HCT116 (cell line): ENCODE data around the gene MAPRE2. TPM values are rescaled to one million over a fixed set of nuclear protein-coding genes. Genes with fewer than 3 reads are reported as not detected.

Experiments used
- ATAC-seq: fragments of 200-7000 bp; cut with Tn5 transposase; 2 replicates; pipeline ENCODE4 v1.9.1; 2020; ENCODE audit warnings: mild to moderate bottlenecking, moderate library complexity
- BruUV-seq: library from RNA; stranded (reverse); fragments of 400-500 nt; replicated peaks from 2 replicates; lab custom pipeline; 2021; lab: Mats Ljungman, UMichigan
- CTCF ChIA-PET: fragments of 300-600 bp; sonication (Branson Sonifier 250); formaldehyde crosslinking; loops from one replicate; lab custom pipeline; 2021; ENCODE audit warnings: antibody characterized with exemption; lab: Charles Lee
- POLR2A ChIA-PET: fragments of 300-600, 350-600 bp; sonication (Branson Sonifier 250); formaldehyde crosslinking; loops from one replicate; lab custom pipeline; 2021; ENCODE audit warnings: antibody characterized with exemption; lab: Charles Lee
- RAD21 ChIA-PET, 2 experiments: fragments of 300-600 bp; sonication (Branson Sonifier 250); formaldehyde crosslinking; loops; one replicate each; lab custom pipeline; 2023; ENCODE audit warnings: low total read pairs in 2 of 2; ENCODE audit not compliant: uncharacterized antibody in 2 of 2, unreplicated experiment in 2 of 2, low non-redundant PET in 1 of 2; lab: Charles Lee
- DNase-seq: peaks from one replicate; pipeline ENCODE4 v3.0.0-alpha.2; 2010; ENCODE audit warnings: low read depth, low spot score
- H2AFZ ChIP-seq: fragments of 200-600 bp; shearing (Covaris generic), sonication (generic); 2 replicates; pipeline ENCODE4 v1.6.1; 2017; ENCODE audit warnings: low read depth, mixed run types, mixed read lengths, antibody characterized with exemption, low read length; ENCODE audit not compliant: poor library complexity, severe bottlenecking
- H3K27ac ChIP-seq: 2 replicates; pipeline ENCODE4 v1.5.1; 2012; ENCODE audit warnings: low read depth, low read length
- H3K27me3 ChIP-seq: fragments of 200-600 bp; sonication (generic); 2 replicates; pipeline ENCODE4 v1.6.1; 2016; ENCODE audit warnings: mixed run types, low read length, mixed read lengths; ENCODE audit not compliant: insufficient read depth
- H3K36me3 ChIP-seq, 2 experiments: fragments of 200-500 bp in 1 of 2; fragments of 200-600 bp in 1 of 2; sonication (Bioruptor generic) in 1 of 2; sonication (generic) in 1 of 2; 2 replicates each; pipeline versions ENCODE4 v1.5.1 to v1.6.1; 2014 to 2016; ENCODE audit warnings: low read length in 2 of 2, inconsistent platforms in 1 of 2, mixed read lengths in 1 of 2, mixed run types in 1 of 2; ENCODE audit not compliant: insufficient read depth in 2 of 2, control insufficient read depth in 1 of 2
- H3K4me1 ChIP-seq, 2 experiments: fragments of 200-600 bp in 1 of 2; sonication (generic) in 1 of 2; 2 replicates each; pipeline versions ENCODE4 v1.5.1 to v1.6.1; 2012 to 2017; ENCODE audit warnings: low read length in 2 of 2, inconsistent platforms in 1 of 2, mild to moderate bottlenecking in 1 of 2, mixed read lengths in 1 of 2, mixed run types in 1 of 2, moderate library complexity in 1 of 2; ENCODE audit not compliant: insufficient read depth in 2 of 2, control insufficient read depth in 1 of 2
- H3K4me2 ChIP-seq: fragments of 200-600 bp; sonication (generic); 2 replicates; pipeline ENCODE4 v1.6.1; 2017; ENCODE audit warnings: mixed run types, low read length, mixed read lengths
- H3K4me3 ChIP-seq, 2 experiments: fragments of 200-600 bp in 1 of 2; sonication (generic) in 1 of 2; replicated peaks in 1 of 2; 2 replicates each; pipeline ENCODE4 v1.5.1; 2011 to 2016; ENCODE audit warnings: low read length in 2 of 2, control low read depth in 1 of 2, low read depth in 1 of 2, mild to moderate bottlenecking in 1 of 2, mixed read lengths in 1 of 2, mixed run types in 1 of 2
- H3K79me2 ChIP-seq: fragments of 200-600 bp; sonication (generic); 2 replicates; pipeline ENCODE4 v1.6.1; 2017; ENCODE audit warnings: mild to moderate bottlenecking, mixed run types, low read length, moderate library complexity, mixed read lengths; ENCODE audit not compliant: insufficient read depth
- H3K9ac ChIP-seq: fragments of 200-600 bp; sonication (generic); 2 replicates; pipeline ENCODE4 v1.6.1; 2016; ENCODE audit warnings: low read length, mixed read lengths
- H3K9me2 ChIP-seq: fragments of 200-600 bp; sonication (generic), shearing (Covaris generic); 2 replicates; pipeline ENCODE4 v1.6.1; 2017; ENCODE audit warnings: mixed run types, mild to moderate bottlenecking, moderate library complexity; ENCODE audit not compliant: insufficient read depth
- H3K9me3 ChIP-seq, 2 experiments: fragments of 200-500 bp in 1 of 2; fragments of 200-600 bp in 1 of 2; sonication (Bioruptor generic) in 1 of 2; sonication (generic) in 1 of 2; 2 replicates each; pipeline ENCODE4 v1.6.1; 2014 to 2017; ENCODE audit warnings: low read length in 2 of 2, mixed read lengths in 2 of 2, inconsistent platforms in 1 of 2, low read depth in 1 of 2, mild to moderate bottlenecking in 1 of 2, mixed run types in 1 of 2, moderate library complexity in 1 of 2; ENCODE audit not compliant: control insufficient read depth in 1 of 2, insufficient read depth in 1 of 2
- H4K20me1 ChIP-seq: fragments of 200-600 bp; sonication (generic), shearing (Covaris generic); 2 replicates; pipeline ENCODE4 v1.6.1; 2017; ENCODE audit warnings: mixed run types, mild to moderate bottlenecking, moderate library complexity; ENCODE audit not compliant: insufficient read depth
- ATF3 ChIP-seq: IDR thresholded peaks from 2 replicates; pipeline ENCODE4 v1.6.1; 2012
- CBX3 ChIP-seq: IDR thresholded peaks from 2 replicates; pipeline ENCODE4 v1.6.1; 2012; ENCODE audit warnings: low read depth
- CEBPB ChIP-seq: IDR thresholded peaks from 2 replicates; pipeline ENCODE4 v1.6.1; 2012; ENCODE audit warnings: low read depth
- CTCF ChIP-seq, 3 experiments: fragments of 200-600 bp in 1 of 3; sonication (generic) in 1 of 3; IDR thresholded peaks in 2 of 3; conservative IDR thresholded peaks in 1 of 3; 2 replicates each; pipeline ENCODE4 v1.5.1; 2012 to 2017; ENCODE audit warnings: low read depth in 2 of 3, low read length in 2 of 3, antibody characterized with exemption in 1 of 3, borderline replicate concordance in 1 of 3, control low read depth in 1 of 3, mild to moderate bottlenecking in 1 of 3, mixed read lengths in 1 of 3, mixed run types in 1 of 3, moderate library complexity in 1 of 3; ENCODE audit not compliant: insufficient read depth in 1 of 3
- EGR1 ChIP-seq: IDR thresholded peaks from 2 replicates; pipeline ENCODE4 v1.6.1; 2012; ENCODE audit warnings: low read depth
- ELF1 ChIP-seq: IDR thresholded peaks from 2 replicates; pipeline ENCODE4 v1.6.1; 2012; ENCODE audit warnings: low read depth, borderline replicate concordance
- EZH2phosphoT487 ChIP-seq: fragments of 200-600 bp; IDR thresholded peaks from 2 replicates; pipeline ENCODE4 v1.6.1; 2018; ENCODE audit warnings: antibody characterized with exemption, borderline replicate concordance
- FOSL1 ChIP-seq: IDR thresholded peaks from 2 replicates; pipeline ENCODE4 v1.6.1; 2012; ENCODE audit warnings: low read depth
- JUND ChIP-seq: IDR thresholded peaks from 2 replicates; pipeline ENCODE4 v1.6.1; 2012
- POLR2A ChIP-seq: IDR thresholded peaks from 2 replicates; pipeline ENCODE4 v1.7.0; 2011; ENCODE audit warnings: borderline replicate concordance; ENCODE audit not compliant: insufficient read depth, insufficient read length; ENCODE audit errors: extremely low read depth
- POLR2AphosphoS5 ChIP-seq: IDR thresholded peaks from 2 replicates; pipeline ENCODE4 v1.6.1; 2011; ENCODE audit warnings: mild to moderate bottlenecking, low read depth, low read length, moderate library complexity
- RAD21 ChIP-seq: IDR thresholded peaks from 2 replicates; pipeline ENCODE4 v1.6.1; 2012; ENCODE audit warnings: low read depth, mild to moderate bottlenecking
- REST ChIP-seq: IDR thresholded peaks from 2 replicates; pipeline ENCODE4 v1.6.1; 2012; ENCODE audit warnings: low read depth
- SIN3A ChIP-seq: IDR thresholded peaks from 2 replicates; pipeline ENCODE4 v1.6.1; 2012; ENCODE audit warnings: low read depth
- SRF ChIP-seq: IDR thresholded peaks from 2 replicates; pipeline ENCODE4 v1.6.1; 2012; ENCODE audit warnings: low read depth
- TCF7L2 ChIP-seq: IDR thresholded peaks from 2 replicates; pipeline ENCODE4 v1.7.0; 2011; ENCODE audit warnings: borderline replicate concordance, inconsistent platforms; ENCODE audit not compliant: insufficient read depth, insufficient read length; ENCODE audit errors: extremely low read depth
- YY1 ChIP-seq: IDR thresholded peaks from 2 replicates; pipeline ENCODE4 v1.6.1; 2011; ENCODE audit warnings: low read length, low read depth, moderate library complexity, mild to moderate bottlenecking; ENCODE audit not compliant: insufficient replicate concordance; ENCODE audit errors: extremely low read depth
- ZBTB33 ChIP-seq: IDR thresholded peaks from 2 replicates; pipeline ENCODE4 v1.6.1; 2011; ENCODE audit warnings: mild to moderate bottlenecking, low read length, moderate library complexity; ENCODE audit not compliant: insufficient replicate concordance; ENCODE audit errors: extremely low read depth
- ZFX ChIP-seq: fragments of 450-650 bp; IDR thresholded peaks from 2 replicates; pipeline ENCODE4 v1.6.1; 2017
- ZNF274 ChIP-seq: fragments of 200-500 bp; sonication (Bioruptor generic); IDR thresholded peaks from 2 replicates; pipeline ENCODE4 v1.6.1; 2014; ENCODE audit warnings: mild to moderate bottlenecking, low read depth, low read length, inconsistent platforms
- intact Hi-C: fragments of 100-400 bp; cut with micrococcal nuclease; formaldehyde crosslinking; loops from 2 replicates; pipeline ENCODE4 v1.10.0; 2022
- total RNA-seq: library from RNA; stranded (reverse); gene quantifications from one replicate; pipeline ENCODE4 v1.2.1, GENCODE V29; 2021; ENCODE audit not compliant: unreplicated experiment

MAPRE2 gene
- total RNA-seq, 1 experiment from 2014 or later: 17.2 TPM

- H3K36me3 ChIP-seq: no peaks in the 10 kb centered on the region
- TF ChIP-seq JUND: no peak
- no peak for TF ChIP-seq TCF7L2
- no peak for TF ChIP-seq POLR2A
- no peak for TF ChIP-seq ELF1
- no peak for TF ChIP-seq REST
- TF ChIP-seq SIN3A: no peak
- TF ChIP-seq CEBPB: no peak
- TF ChIP-seq YY1: no peak
- no peak for TF ChIP-seq CTCF (IDR thresholded peaks at IDR 0.05 in 2 of 3, conservative IDR thresholded peaks at IDR 0.05 in 1 of 3; ENCODE audit: borderline replicate concordance in 1 of 3, insufficient read depth in 1 of 3, low read depth in 2 of 3, low read length in 2 of 3)
- no peak for TF ChIP-seq CBX3
- TF ChIP-seq POLR2AphosphoS5: no peak
- no peak for TF ChIP-seq FOSL1
- TF ChIP-seq ZNF274: no peak
- TF ChIP-seq SRF: no peak
- no peak for TF ChIP-seq EZH2phosphoT487
- no peak for TF ChIP-seq EGR1
- TF ChIP-seq ZBTB33: no peak
- TF ChIP-seq ZFX: no peak
- no peak for TF ChIP-seq RAD21
- no peak for TF ChIP-seq ATF3
- TF ChIP-seq, all 23 proteins: peak for 0
- Histone ChIP-seq H3K4me1 (no peaks in the 10 kb centered on the region), H3K9ac (no peak overlapping the region), H3K27ac (no peak overlapping the region), H4K20me1 (no peaks in the 10 kb centered on the region), H3K9me3 (no peaks in the 10 kb centered on the region), H2AFZ (no peak overlapping the region), H3K4me3 (no peak overlapping the region), H3K27me3 (no peaks in the 10 kb centered on the region), H3K79me2 (no peaks in the 10 kb centered on the region), H3K4me2 (no peak overlapping the region), H3K9me2 (no peaks in the 10 kb centered on the region)
- DNase-seq (no peak), ATAC-seq (no peak)
- POLR2A ChIA-PET: no interaction called here
- intact Hi-C loops: no loop called here
- RAD21 ChIA-PET: no interaction called here
- CTCF ChIA-PET: no interaction called here
- BruUV-seq: no TSS peak
Measured at GRCh38 chr18:35136885-35137284, 95.7 kb downstream of the MAPRE2 start.
